D721Med (cell line): ENCODE results near the gene ZAP70.
"Not testable (repeated sequence)": the region's sequence is repeated elsewhere in the genome, so short reads cannot be mapped to it uniquely, and the experiment has no call there.

Source experiments
- DNase-seq: peaks from one replicate; pipeline ENCODE4 v3.0.0; 2011; ENCODE audit warnings: low spot score; ENCODE audit not compliant: insufficient read length
- FAIRE-seq: peaks from 2 replicates; lab custom pipeline; 2011; peaks lifted over from hg19 to GRCh38; lab: Jason Lieb, UNC
- CTCF ChIP-seq: IDR thresholded peaks from 2 replicates; pipeline ENCODE4 v1.5.1; 2012; ENCODE audit warnings: mild to moderate bottlenecking, control low read depth; ENCODE audit not compliant: insufficient read depth; ENCODE audit errors: missing control alignments

The ZAP70 gene

GRCh38 chr2:97678298-97678697 lies 35.1 kb upstream of the ZAP70 start:
- TF ChIP-seq CTCF, result no peak
- no peak for DNase-seq
- no peak for FAIRE-seq

GRCh38 chr2:97687235-97687634 lies 26.1 kb upstream of the ZAP70 start:
- not testable (repeated sequence) for FAIRE-seq, DNase-seq

GRCh38 chr2:97688062-97688827 lies 25.1 kb upstream of the ZAP70 start:
- FAIRE-seq, result no peak
- DNase-seq, result no peak
- no peak for TF ChIP-seq CTCF

- no peak for FAIRE-seq
- TF ChIP-seq CTCF, result no peak
- DNase-seq, result no peak
Measured at GRCh38 chr2:97691166-97691565, 22.2 kb upstream of the ZAP70 start.

GRCh38 chr2:97693476-97693875 lies 19.9 kb upstream of the ZAP70 start:
- FAIRE-seq, result no peak
- no peak for DNase-seq

GRCh38 chr2:97695744-97696143 lies 17.6 kb upstream of the ZAP70 start:
- DNase-seq (no peak), FAIRE-seq (no peak)
- TF ChIP-seq CTCF, result no peak

More at GRCh38 chr2:97693476-97693875, 19.9 kb upstream of the ZAP70 start:
- TF ChIP-seq CTCF, result no peak

GRCh38 chr2:97697252-97698235 lies 15.8 kb upstream of the ZAP70 start:
- peak; percentile 52 for DNase-seq
- TF ChIP-seq CTCF, result peak; percentile 95
- peak; percentile 56 for FAIRE-seq
